GM13977 (cell line): ENCODE measurements around the gene SUN1.
"Not testable (repeated sequence)": the region's sequence is repeated elsewhere in the genome, so short reads cannot be mapped to it uniquely, and the experiment has no call there.

Experiments
- DNase-seq: peaks from one replicate; pipeline ENCODE4 v3.0.0; 2012; ENCODE audit warnings: low spot score
- in situ Hi-C: fragments of 300-500 bp; cut with MboI; formaldehyde crosslinking; loops from one replicate; pipeline ENCODE4 v1.12.0; 2022; ENCODE audit warnings: low sequenced_read_pairs, low pct_unique_long_range_greater_than_20kb, mixed read lengths, inconsistent platforms; ENCODE audit not compliant: unreplicated experiment
- TF ChIP-seq, protein P1 (sequence below): IDR thresholded peaks from 2 replicates; pipeline ENCODE4 v1.5.1; 2012; ENCODE audit warnings: mild to moderate bottlenecking, control low read depth; ENCODE audit not compliant: insufficient read depth; ENCODE audit errors: extremely low read depth, missing control alignments

The SUN1 gene

DNA sequence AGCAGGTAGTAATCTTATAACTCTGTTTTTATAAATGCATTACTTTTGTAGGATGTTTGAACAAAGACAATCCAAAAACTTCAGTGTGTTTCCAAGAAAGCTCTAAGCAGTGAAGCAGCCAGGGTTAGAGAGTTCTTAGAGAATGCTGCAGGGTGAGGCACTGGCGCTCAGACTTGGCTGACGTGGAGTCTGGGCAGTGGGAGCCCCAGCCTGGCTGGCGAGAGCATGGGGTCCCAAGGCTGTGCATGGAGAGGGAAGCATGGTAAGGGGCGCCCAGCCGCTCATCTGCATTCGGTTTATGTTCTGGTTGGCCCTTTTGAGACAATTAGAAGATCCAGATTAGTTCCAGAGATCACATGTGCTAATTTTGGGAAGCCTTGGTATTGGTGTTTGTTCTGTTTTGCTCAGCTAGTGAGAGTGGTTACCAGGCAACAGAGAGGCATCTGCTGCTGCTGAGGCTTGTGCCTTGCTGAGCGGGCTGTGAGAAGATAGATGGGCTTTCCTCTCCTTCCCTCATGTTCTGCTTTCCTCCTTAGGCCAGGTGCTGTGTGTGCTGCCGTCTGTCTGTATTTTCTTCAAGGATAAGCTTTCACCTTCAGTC, 10.3 kb downstream of the SUN1 start:
- in situ Hi-C loops = no loop called here
- no peak for DNase-seq
- TF ChIP-seq, protein P1, sequence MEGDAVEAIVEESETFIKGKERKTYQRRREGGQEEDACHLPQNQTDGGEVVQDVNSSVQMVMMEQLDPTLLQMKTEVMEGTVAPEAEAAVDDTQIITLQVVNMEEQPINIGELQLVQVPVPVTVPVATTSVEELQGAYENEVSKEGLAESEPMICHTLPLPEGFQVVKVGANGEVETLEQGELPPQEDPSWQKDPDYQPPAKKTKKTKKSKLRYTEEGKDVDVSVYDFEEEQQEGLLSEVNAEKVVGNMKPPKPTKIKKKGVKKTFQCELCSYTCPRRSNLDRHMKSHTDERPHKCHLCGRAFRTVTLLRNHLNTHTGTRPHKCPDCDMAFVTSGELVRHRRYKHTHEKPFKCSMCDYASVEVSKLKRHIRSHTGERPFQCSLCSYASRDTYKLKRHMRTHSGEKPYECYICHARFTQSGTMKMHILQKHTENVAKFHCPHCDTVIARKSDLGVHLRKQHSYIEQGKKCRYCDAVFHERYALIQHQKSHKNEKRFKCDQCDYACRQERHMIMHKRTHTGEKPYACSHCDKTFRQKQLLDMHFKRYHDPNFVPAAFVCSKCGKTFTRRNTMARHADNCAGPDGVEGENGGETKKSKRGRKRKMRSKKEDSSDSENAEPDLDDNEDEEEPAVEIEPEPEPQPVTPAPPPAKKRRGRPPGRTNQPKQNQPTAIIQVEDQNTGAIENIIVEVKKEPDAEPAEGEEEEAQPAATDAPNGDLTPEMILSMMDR = no peak

- TF ChIP-seq, protein P1 = no peak
- in situ Hi-C loops = no loop called here
- DNase-seq = no peak
Observed at GRCh38 chr7:843230-843629, 11.0 kb downstream of the SUN1 start.

GRCh38 chr7:844043-844442, 11.8 kb downstream of the SUN1 start:
- in situ Hi-C loops = no loop called here
- TF ChIP-seq, protein P1 = no peak
- DNase-seq = no peak

- TF ChIP-seq, protein P1 = no peak
- in situ Hi-C loops = no loop called here
- no peak for DNase-seq
Observed at GRCh38 chr7:844514-844913, 12.2 kb downstream of the SUN1 start.

- in situ Hi-C loops = no loop called here
- TF ChIP-seq, protein P1 = no peak
- DNase-seq = no peak
Observed at GRCh38 chr7:845091-845490, 12.8 kb downstream of the SUN1 start.

DNA sequence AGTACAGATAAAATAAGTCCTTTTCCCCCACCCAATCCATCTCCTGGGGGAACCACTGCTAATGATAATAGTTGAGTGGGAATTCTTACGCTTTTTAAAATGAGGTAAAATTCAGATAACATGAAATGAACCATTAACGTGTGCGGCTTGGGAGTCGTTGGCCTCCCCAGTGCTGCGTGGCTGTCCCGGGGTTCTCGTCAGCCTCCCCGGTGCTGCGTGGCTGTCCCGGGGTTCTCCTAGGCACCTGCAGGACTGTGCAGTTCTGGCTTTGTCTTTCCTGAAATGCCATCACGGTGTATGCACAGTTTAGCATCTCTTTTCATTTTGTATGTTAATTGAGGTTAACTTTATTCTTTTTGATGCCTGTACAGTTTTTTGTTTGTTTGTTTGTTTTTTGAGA, 13.5 kb downstream of the SUN1 start:
- TF ChIP-seq, protein P1 = no peak
- in situ Hi-C loops = no loop called here
- no peak for DNase-seq

- in situ Hi-C loops = not testable (repeated sequence)
Observed at GRCh38 chr7:846958-847650, 14.8 kb downstream of the SUN1 start.

DNA sequence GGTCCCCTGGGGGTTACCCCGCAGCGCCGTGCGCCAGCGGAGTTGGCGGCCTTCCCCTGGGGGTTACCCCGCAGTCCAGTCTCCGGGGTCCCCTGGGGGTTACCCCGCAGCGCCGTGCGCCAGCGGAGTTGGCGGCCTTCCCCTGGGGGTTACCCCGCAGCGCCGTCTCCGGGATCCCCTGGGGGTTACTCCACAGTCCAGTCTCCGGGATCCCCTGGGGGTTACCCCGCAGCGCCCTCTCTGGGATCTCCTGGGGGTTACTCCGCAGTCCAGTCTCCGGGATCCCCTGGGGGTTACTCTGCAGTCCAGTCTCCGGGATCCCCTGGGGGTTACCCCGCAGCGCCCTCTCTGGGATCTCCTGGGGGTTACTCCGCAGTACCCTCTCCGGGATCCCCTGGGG, 15.5 kb downstream of the SUN1 start:
- DNase-seq, in situ Hi-C loops: not testable (repeated sequence)

More at GRCh38 chr7:846958-847650, 14.8 kb downstream of the SUN1 start:
- DNase-seq = not testable (repeated sequence)
